GM19043 (cell line): ENCODE results near the gene SSNA1.

Source experiments
- ATAC-seq: cut with Tn5 transposase; IDR thresholded peaks from one replicate; pipeline ENCODE4 v1.9.1; 2021; ENCODE audit warnings: low read depth; ENCODE audit not compliant: unreplicated experiment

The SSNA1 gene

GRCh38 chr9:137167277-137167746 is 21.2 kb upstream of the SSNA1 start:
- no peak for ATAC-seq

DNA sequence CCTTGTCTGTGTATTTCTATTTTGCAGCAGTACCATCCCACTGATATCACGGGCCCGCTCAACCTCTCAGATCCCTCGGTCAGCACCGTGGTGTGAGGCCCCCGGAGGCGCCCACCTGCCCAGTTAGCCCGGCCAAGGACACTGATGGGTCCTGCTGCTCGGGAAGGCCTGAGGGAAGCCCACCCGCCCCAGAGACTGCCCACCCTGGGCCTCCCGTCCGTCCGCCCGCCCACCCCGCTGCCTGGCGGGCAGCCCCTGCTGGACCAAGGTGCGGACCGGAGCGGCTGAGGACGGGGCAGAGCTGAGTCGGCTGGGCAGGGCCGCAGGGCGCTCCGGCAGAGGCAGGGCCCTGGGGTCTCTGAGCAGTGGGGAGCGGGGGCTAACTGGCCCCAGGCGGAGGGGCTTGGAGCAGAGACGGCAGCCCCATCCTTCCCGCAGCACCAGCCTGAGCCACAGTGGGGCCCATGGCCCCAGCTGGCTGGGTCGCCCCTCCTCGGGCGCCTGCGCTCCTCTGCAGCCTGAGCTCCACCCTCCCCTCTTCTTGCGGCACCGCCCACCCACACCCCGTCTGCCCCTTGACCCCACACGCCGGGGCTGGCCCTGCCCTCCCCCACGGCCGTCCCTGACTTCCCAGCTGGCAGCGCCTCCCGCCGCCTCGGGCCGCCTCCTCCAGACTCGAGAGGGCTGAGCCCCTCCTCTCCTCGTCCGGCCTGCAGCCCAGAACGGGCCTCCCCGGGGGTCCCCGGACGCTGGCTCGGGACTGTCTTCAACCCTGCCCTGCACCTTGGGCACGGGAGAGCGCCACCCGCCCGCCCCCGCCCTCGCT is 20.5 kb upstream of the SSNA1 start:
- no peak for ATAC-seq

GRCh38 chr9:137168573-137168903 is 19.9 kb upstream of the SSNA1 start:
- ATAC-seq: no peak

- ATAC-seq: no peak
Observed at GRCh38 chr9:137168904-137169856, 19.3 kb upstream of the SSNA1 start.

DNA sequence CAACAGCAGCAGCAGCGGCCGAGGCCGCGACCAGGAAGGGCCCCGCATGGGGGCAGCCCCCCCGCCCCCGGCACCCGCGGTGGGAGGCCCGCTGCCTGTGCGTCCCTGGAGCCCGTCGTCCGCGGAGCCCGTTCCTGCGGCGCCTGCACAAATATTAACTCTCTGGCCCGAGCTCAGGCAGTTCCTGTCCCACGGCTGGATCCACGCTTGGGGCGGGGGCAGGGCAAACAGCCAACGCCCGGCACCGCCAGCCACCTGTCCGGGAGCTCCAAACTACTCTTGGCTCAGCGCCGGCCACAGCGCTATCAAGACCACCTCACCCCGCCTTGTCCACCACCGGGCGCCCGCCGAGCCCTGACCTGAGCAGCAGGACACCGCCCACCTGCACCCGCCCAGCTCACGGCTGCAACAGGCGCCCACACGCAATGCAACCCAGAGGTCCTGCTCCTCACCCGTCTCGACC is 18.5 kb upstream of the SSNA1 start, which contains the start of gene LRRC26:
Gene LRRC26 (minus strand): TSS at position 156 of the 463 bp plus-strand sequence. CDS start 108 bp downstream, at position 48.
- no peak for ATAC-seq

DNA sequence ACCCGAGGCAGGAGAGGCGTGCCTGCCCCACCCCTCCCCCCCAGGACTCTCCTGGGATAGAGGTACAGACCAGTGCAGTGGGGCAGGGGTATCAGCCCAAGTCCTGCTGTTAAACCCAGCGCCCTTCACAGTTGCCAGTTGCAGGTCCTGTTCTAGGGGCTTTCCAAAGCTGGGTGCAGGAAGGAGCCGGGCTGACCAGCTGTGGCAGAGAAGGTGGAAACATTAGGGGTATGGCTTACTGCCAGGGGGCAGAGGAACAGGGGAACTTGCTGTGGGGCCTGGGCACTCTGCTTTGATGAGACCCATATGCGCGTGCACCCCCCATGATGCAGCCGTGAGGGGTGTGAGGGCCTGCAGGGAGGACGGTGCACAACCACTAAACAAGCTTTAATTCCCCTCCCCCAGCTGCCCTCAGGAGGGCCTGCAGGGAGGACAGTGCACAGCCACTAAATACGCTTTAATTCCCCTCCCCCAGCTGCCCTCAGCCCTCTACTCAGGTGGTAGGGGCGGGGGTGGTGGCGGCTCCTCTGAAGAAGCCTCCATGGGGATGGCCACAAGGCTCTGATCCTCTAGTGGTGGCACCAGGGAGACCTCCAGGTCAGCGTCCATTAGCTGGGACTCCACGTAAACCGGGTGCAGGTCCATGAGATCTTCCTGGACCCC is 17.9 kb upstream of the SSNA1 start:
- ATAC-seq: no peak

DNA sequence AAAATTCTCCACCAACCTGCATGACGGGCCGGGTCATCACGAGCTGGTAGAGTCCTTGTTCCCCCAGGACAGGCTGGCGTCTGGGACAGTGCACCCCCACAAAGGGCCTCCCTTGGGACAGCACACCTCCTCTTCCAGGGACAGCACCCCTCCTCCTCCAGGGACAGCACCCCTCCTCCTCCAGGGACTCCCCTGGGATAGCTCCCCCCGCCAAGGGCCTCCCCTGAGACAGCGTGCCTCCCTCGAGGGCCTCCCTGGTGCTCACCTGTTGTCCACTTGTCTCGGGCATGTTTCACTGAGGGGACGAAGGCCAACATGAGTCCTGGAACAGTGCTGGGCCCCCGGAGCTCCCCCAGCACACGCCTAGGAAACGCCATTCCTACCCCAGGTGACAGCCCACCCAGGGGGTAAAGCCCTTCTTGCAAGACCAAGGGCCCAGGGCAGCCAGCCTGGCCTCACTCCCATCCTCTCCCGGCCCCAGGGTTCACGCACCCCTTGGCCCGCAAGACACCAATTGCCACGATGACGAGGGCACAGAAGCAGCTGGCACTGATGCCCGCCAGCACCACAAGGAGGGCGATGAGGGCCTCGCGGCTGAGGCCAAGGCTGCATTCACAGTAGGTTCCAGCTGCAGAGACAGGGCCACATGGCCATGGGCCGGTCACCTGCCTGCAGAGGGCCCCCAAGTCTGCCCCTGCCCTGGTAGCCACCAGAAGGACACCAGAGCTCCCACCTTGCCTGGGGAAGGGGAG is 17.2 kb upstream of the SSNA1 start:
- ATAC-seq: no peak

- ATAC-seq: no peak
Observed at GRCh38 chr9:137172901-137173795, 15.3 kb upstream of the SSNA1 start.

- no peak for ATAC-seq
Observed at GRCh38 chr9:137173796-137174664, 14.4 kb upstream of the SSNA1 start.

DNA sequence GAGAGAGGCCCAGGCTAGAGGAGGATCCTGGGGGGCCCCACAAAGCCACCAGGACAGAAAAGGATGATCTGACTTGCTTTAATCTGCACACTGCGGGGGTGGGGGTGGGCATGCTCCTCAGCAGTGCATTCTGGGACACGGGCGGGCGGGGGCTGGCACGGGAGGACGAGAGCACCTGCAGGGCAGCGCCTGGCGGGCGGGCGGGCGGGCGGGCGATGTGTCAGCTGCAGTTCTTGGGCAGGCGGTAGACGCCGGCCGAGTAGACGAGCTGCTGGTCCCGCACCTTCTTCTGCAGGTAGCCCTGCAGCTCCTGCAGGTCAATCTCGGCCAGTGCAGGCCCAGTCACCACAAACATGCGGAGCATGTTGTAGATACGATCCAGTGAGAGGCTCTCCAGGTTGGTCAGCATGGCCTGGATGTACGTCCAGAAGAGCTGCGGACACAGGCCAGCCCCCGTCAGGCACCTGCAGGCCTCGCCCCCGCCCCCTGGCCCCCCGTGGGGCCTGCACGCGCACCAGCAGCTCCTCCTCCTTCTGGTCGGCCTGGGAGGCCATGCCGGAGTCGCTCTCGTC is 13.7 kb upstream of the SSNA1 start:
- ATAC-seq: no peak

DNA sequence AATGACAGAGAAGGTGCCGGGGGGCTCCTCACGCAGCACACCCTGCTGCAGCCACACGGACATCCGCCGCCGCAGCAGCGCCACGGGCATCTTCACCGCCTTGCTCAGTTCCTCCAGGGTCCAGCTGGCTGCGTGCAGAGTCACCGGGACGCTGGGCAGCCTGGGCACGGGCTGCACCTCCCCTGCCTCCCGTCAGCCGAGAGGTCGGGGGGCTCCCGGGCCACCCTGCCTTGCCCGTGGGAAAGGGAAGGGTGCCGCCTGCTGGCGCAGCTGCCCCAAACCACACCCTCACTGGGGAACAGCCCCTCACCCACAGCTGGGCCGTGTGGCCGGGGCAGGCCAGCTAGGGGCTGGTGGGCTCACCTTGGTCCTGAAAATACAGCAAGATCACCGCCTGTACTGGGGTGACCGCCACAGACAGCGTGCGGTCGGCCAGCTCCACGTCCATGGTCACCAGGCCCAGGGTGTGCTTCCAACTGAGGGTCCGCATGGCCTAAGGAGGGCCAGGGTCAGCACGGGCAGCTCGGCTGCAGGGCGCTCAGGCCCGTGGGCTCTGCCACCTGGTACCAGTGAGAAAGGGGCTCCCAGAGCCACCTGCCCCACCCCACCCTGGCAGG is 13.0 kb upstream of the SSNA1 start:
- ATAC-seq: no peak

DNA sequence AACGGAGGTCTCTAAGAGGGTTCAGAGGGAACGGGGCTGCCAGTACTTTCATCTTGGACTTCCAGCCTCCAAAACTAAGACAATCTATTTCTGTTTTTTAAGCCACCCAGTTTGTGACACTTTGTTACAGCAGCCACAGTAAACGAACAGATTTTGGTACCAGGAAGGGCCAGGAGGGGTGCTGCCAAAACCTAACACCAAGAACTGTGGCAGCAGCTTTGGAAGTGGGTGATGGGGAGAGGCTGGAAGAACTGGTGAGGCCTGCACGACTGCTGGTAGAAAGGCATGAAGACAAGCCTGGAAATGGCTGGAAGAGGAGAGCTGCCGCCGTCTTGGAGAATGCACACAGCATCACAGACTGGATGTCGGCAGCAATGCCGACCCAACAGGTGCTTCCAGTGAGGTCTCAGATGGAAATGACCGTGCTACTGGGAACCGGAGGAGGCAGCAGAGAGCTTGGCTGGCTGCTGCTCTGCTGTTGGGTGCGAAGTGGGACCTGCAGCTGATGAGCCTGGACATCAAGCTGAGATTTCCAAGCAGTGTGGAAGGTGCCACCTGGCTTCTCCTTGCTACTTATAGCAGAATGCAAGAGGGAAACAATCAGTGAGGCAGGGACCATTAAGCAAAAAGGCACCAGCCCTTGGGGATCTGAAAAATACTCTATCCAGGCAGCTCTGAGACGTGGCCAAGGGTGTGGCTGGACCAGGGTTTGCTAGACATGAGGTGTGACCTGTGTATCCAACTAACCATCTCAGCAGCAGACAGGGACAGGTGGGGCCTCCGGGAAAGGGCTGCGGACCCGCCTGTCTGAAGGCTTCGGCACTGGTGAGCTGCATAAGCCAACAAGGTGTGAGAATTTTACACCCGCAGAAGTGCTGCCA is 11.9 kb upstream of the SSNA1 start:
- ATAC-seq: no peak

- ATAC-seq: no peak
Observed at GRCh38 chr9:137178201-137178938, 10.1 kb upstream of the SSNA1 start.

DNA sequence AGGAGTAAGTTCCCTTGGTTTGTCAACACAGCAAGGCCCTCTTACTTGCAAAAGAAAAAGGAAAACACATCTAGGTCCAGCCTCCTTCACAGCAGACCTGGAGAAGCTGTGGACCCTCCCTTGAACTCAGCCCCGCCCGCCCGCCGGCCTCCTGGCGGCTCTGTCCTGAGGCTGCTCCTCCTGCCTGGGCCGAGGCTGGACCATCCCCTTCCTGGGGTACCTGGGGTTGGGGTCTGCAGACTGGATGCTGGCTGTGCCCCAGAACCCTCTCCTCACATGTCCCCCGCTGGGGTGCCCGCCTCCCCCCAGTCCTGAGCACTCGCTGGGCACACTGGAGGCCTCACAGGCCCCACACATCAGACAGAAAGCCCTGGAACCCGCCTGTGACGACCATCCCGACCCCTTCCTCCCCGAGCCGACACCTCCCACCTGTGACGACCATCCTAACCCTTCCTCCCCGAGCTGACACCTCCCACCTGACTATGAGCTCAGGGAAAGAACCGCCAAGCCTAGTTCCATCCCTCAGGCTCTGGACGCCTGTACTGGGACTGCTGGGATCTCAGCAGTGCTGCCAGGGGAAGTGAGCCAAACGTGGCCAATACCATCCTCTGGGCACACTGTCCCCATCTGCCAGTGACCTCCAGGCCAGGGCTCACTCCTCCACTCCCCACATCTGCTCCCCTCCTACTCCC is 9.4 kb upstream of the SSNA1 start:
- ATAC-seq: no peak

DNA sequence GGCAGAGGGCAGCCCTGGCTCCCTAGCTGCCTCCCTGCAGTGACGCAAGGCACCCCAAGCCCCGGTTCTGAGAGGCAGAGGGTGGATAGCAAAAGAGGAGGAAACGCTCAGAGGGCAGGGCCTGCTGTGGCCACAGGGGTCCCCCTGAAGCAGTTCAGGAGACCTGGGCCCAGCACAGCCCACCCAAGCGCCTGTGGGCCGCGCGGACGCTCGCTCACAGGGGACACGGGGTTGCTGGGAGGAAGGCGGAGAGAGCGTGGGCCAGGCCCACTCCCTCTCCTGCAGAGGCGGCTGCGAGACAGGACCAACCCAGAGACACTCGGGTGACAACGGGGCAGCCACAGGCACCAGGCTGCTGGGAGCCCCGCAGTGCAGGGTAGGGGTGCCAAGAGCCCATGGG is 8.7 kb upstream of the SSNA1 start:
- no peak for ATAC-seq
